Measurements from ENCODE around the gene GCLC.
"Not testable (repeated sequence)": the region's sequence is repeated elsewhere in the genome, so short reads cannot be mapped to it uniquely, and the experiment has no call there.

The GCLC gene

DNA sequence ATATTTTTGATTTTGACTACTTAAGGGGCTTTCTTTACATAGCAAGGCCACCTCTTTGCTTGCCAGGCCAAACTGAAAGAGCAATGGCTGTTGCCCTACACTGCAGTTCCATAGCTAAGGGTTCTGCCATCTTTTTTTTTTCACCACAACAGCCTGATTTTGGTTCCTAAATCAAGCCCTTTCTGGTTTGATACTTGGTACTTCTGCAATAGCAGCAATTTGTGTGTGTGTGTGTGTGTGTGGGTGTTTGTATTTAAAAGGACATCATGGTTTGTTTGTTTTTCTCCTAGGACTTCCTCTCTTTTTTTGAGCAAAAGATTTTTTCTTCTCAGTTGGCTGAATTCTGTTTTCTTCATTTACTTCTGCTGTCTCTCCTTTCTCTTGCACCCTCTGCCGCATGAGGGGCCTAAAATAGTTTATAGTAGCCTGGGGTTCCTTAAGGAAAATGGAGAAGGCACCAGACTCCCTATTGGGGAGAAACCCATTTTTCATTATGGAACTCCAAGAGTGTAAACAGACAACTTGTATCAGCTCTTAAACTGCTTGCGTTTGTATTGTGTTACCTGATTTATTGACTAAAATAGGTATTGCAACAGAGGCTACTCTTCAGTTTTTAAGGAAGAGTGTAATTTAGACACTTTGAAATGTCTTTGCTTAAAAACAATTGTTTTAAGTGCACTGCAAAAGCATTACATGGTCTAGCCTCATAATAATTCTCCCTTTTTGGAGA lies 12.2 kb upstream of the GCLC start:
- no peak for DNase-seq

DNA sequence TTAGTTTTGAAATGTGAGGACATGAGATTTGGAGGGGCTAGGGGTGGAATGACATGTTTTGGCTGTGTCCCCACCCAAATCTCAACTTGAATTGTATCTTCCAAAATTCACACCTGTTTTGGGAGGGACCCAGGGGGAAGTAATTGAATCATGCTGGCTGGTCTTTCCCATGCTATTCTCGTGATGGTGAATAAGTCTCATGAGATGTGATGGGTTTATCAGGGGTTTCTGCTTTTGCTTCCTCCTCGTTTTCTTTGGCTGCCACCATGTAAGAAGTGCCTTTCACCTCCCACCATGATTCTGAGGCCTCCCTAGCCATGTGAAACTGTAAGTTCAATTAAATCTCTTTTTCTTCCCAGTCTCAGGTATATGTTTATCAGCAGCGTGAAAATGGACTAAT lies 8.7 kb upstream of the GCLC start:
- not testable (repeated sequence) for DNase-seq

DNA sequence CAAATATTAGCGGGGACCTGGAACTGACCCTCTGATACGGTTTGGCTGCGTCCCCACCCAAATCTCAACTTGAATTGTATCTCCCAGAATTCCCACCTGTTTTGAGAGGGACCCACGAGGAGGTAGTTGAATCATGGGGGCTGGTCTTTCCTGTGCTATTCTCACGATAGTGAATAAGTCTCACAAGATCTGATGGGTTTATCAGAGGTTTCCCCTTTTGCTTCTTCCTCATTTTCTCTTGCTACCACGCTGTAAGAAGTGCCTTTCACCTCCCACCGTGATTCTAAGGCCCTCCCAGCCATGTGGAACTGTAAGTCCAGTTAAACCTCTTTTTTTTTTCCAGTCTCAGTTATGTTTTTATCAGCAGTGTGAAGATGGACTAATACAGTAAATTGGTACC lies 6.8 kb upstream of the GCLC start:
- DNase-seq = not testable (repeated sequence)

DNA sequence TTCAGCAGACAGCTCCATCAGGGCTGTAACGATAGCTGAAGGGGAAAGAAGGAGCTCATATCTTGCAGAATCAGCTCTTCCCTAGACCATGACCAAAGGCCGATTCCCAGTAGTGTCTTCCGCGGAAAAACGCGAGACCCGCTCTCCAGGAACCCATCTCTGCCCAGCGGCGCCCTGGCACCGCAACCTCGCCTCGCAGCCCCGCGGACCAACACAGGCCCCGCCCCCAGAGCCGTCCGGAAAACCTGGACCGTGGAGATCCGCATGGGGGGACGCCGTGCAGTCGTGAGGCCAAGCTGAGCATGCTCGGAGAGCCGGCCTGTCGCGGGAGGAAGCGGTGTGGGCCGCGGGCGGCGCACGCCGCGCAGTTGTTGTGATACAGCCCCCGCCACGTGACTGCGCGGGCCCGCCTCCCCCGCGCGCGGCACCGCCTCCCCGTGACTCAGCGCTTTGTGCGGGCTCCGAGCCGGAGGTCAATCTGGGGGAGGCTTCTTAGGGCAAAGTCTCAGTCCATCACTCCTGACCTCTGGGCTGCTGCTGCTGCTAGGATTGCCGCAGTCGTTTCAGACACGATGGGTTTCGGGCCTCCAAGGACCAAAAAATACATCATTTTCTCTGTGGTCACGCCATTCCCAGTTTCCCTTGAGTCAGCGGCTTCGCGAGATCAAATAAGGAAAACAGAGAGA lies 3.1 kb upstream of the GCLC start:
- DNase-seq = peak; percentile 79 to 97

DNA sequence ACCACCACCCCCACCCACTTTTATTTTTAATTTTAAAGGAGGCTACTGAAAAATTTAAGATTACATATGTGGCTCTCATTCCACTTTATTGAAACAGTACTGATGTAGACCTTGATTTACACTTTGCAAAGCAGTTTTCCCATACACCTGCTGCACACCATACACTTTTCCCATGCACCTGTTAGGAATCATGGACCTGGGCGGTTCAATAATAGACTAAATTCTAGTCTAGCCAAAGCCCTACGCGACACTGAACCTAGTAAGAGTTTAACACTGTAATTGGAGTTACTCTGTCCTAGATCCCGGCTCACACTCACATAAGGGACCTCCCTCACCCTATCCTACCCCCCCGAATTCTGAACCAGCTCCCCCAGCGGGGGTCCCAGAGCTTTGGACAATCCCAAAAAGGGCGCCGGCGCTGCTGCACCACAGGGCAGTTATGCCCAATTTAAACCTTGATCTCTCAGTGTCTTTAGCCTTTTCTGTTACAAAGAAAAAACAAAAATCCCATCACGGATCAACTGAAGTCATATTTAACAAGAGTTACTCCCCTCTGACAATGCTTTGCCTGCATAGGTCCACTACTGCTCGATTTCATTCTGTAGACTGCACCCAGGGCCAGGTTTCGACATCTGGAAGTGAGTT lies 2.4 kb upstream of the GCLC start:
- DNase-seq = no peak

DNA sequence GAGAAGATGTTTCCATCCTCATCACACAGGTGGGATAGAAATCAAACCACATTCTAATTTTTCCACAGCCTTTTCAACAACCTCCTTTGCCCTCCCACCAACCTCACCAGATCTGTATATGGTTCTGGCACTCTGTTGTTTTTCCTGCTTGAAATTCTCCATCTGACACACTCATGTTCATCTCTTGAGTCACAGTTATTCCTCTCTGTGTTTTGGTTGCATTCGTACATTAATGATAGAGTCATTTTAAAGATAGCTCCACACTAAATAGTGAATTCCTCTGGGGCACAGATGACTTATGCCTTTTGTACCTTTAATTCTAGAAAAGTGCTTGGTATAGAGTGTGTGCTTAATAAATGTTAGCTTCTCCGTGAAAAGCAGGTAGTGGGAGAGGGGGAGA lies 1.4 kb upstream of the GCLC start:
- no peak for DNase-seq

DNA sequence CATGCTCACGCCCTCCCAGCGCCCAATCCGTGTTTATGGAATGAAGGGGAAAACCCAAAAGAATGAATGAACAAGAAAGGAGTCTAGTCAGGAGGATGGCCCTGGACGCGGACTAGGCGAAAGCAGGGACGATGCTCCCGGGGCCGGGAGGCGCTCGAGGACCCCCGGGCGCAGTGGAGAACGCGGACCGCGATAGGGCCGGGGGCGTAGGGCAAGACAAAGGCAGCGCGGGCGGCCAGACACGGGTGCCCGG lies 758 bp downstream of the GCLC start:
- no peak for DNase-seq

DNA sequence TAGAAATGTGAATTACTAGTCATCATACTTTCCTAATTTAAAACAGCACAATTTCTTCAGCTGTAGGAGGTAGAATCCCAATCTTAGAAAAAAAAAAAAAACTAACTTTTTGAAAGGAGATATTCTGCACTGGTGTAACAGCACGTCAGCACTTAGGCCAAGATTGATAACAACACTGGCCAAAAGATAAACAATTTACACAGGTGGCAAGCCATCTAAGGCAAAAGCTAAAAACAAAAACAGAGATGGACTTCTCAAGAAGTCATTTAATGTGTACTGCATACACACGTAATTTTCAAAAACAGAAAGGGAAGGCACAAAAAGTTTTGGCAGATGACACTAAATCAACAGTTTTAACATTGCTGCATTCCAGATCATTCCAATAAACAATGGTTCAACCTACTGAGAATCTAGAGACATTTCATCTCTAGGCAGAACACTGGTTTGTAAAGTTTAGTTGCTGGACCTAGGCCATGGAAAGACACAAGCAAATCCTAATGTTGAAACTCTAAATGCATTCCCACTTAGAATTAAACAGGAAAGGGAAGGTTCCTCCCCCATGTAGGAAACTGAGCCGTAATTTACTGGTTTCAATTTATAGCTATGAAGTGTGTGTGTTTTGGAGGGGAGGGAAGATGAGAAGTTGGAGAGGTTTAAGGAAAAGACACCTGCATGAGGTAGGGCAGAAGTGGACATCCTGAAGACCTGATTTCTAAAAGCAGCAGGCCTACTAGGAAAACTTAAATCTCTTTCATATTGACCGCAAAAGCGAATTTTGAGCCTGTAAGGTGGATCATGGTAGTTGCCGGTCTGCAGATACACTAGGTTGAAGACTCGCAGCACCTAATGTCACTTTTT lies 1.3 kb downstream of the GCLC start:
- DNase-seq = no peak

DNA sequence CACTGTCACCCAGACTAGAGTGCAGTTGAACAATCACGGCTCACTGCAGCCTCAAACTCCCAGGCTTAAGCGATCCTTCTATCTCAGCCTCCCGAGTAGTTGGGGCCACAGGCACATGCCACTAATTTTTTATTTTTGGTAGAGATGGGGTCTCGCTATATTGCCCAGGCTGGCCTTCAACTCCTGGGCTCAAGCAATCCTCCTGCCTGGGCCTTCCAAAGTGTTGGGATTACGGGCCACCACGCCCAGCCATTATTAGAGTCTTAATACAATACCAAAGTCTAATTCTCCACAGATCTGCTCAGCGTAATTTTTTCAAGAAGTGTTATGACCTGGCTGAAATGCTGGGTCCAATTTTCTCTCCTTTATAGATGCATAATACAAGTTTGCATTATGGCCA lies 3.0 kb downstream of the GCLC start:
- no peak for DNase-seq

DNA sequence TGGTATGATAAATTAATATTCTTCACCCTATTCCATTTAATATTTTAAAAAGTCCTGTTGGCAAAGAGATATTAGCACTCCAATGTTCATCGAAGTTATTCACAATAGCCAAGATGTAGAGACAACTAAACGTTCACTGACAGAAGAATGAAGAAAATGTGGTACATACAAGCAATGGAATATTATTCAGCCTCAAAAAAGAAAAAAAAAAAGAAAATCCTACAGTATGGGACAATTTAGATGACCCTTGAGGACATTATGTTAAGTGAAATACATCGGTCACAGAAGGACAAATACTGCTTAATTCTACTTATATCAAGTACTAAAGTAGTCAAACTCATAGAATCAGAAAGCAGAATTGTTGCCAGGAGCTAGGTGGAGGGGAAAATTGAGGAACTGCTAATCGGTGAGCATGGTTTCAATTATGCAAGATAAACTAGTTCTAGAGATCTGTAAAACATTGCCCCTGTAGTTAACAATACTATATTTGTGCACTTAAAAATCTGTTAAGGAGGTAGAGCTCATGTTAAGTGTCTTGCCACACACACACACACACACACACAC lies 4.7 kb downstream of the GCLC start:
- no peak for DNase-seq

DNA sequence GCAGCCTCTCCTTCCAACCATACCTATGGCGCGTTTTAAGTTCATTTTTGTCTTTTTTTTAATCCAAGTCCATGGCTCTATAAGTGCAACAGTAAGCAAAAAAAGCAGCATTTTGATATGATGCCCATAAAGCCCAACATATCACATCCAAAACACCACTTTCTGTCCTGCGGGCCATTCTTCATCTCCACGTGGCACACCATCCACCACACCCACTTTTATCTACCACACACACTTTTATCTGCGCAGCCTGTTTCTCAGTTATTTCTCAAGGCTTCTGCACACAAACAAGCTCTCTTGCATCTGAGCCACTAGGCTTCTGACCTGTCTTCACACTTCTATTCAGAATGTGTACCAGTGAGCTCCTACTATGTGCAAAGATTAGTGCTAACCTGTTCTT lies 5.3 kb downstream of the GCLC start:
- no peak for DNase-seq

DNA sequence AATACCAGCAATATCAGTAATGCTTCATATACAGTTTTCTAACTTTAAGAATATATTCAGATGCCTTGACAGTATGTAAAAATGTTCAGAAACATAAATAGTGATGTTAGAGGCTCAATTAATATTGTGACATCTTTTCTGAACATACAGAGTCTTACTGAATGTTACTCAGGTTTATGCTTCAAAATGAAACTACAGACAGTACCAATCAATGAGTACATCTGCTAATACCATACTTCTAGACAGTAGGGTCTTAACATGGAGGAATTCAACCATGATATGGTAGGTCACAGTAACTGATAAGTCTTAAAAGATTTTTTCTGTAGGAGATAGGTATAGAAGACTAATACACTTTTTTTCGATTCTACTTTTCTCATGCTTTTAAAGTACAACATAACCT lies 8.3 kb downstream of the GCLC start:
- no peak for DNase-seq

DNA sequence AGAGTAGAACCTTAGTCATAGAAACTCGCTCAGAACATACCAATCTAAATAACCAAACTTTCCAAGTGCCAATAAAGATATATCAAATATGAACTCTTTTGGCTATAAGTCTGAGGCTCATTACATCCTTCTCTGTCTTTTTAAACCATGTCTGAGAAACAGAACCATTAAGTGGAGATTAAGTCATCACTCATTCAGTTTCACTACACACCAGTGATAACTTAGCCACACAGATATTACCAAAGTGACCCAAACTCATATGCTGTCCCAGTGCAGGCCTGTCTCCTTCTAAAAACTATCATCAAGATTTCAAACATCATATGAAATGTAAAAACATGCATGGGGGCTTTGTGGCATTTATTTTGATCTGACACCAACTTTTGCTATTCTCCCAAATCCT lies 12.0 kb downstream of the GCLC start:
- DNase-seq = no peak

DNA sequence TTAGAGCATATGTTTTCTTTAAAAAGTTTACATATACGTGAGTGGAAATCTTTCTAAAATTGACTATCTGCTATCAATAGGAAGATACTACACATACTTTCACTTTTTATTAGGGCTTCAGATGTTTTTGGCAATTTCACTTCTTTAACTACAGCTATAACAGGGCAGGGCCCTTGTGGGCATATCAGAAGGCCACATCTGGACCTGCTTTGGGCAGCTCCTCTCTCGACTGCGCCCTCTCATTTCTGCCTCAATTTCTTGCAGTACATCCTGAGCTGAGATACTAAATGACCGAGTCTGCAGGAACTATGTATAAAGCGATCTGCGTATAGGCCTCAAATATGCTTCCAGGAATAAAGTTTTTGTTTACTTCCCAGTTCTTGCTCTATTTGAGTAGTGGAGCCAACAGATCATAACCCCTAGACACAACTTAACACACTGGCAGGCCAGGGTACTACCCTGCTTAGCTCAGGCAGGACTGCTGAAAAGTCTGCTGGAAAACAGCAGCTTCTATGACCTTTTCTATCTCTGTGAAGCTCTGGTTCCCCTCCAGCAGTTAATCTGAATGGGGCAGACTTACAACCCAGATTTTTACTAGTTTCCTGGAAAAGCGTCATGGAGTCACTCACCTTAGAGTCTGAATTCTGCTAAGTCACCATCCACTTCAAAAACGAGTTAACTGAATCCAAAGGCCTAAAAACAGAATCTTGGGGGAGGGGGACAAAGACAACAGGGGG lies 12.7 kb downstream of the GCLC start:
- DNase-seq = no peak

DNA sequence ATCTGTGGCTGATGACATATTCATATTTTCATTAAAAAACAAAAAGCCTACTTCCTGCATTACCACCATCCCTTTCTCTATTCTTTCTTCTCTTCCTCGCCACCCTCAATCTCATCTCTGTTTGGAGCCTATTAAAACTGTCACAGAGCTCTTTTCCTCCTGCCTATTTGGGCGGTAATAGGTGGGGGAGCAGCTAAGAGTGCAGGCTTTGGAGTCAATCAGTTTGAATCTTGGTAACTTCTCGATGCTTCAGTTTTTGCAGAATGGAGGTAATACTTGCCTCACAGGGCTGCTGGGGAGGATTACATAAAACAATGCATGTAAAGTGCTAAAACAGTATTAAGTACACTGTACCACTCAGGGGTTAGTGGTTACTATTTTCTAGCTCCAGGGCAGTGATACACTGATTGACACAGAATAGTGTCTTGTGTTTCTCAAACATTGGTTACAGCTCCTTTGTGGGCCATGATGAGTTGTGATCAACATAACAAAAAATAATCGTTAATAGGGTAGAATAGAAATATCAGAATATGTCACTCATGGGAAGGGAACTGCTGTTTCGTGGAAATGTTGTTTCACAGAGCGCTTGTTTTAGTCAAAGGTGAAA lies 14.0 kb downstream of the GCLC start:
- no peak for DNase-seq

DNA sequence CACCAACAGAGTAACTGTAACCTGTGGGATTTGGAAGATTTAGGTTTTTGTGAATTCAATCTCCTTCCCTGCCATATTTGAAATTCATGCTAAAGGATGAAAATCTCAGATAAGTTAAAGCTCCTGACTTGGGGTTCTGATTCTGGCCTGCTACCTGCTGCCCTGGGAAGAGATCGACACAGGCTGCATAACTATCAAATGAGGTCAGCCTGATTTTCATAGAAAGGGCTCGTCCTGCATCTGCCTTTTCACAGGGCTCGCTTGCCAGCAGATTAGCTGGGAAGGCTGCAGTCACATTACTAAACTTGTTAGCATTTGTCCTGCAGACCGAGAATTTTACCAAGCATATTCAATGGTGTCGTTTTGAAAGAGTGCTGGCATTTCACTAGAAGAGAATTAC lies 14.6 kb downstream of the GCLC start:
- DNase-seq = no peak

DNA sequence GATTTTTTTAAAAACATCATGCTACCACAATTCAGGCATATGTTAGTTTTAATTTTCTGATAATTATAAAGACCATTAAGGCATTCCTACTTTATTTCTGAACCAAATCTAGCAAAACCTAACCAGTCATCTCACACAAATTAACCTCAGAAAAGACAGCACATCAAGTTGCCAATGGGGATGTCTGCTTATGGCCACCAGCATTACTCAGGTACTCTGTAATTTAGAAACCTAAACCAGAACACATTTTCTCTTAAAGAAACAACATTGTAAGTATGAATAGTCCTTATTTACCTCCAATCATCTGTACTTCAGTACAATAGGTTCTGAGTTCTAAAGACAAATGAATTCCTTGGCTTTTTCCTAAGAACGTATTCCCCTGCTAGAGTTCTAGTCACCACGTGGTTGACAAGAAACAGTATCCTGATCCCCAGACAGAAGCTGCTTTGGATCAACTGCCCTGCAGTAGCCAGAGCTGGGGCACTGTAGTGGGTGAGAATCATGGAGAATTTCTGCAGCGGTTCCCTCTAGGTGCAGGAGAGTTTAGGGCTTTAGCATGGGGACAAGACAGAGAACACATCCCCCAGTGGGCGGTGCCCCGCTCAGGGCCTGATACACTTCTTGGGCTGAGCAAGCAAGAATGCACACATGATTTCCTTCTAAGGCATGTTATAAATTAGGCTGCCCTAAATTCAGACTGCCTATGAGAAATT lies 15.4 kb downstream of the GCLC start:
- DNase-seq = no peak

DNA sequence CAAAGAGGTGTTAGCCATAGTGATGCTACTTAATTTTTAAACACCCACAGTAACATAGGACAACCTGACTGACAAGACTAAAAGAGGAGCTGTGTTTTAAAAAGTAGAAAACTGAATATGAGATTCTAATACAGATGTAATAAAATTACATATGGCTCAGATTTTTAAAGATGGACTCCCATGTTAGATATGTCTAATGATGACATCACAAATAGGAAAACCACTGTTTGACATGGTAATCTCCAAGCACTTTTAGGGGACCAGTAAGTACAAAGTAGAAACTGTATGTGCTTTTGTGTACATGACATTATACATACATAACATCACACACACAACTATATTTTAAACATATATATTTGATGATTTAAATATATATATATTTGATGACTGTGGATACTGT lies 16.8 kb downstream of the GCLC start:
- DNase-seq = no peak

DNA sequence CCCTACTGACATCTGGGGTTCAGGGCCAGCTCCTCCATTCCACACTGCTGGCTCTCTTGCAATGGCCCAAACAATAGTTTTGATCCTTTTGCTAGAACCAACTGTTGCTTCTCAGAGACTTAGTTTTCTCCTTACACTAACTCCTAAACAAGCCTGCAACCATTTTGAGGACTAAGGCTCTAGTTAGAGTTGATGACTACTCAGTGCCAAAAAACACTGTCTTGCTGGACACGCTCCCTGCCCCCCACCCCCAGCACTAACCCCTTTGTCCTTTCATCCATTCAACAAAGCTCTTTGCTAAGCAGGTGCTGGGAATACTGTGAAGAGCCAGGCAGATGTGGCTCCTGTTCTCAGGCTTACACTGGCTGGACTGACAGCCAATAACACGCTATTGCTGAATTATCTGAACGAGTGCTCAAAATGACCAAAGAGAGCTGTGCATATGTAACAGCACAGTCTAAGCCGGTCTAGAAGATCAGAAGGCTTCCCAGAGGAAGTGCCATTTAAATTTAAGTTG lies 17.6 kb downstream of the GCLC start:
- no peak for DNase-seq

DNA sequence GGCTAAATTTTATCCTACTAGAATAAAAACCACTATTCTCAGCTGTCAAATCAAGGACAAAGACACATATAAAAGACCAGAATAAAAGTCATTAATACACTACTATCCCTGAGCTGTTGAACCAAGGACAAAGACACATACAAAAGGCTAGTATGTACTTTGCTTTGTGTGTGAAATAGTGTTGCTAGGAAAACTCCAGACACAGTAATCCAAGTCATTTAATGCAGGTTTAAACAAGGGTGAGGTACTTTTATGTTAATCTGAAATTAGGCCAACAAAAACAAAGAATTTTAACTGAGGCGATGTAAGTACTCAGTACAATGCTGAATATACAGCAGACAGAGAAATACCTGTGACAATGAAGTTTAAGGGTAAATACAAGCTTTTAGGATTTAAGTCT lies 18.9 kb downstream of the GCLC start:
- DNase-seq = no peak

DNA sequence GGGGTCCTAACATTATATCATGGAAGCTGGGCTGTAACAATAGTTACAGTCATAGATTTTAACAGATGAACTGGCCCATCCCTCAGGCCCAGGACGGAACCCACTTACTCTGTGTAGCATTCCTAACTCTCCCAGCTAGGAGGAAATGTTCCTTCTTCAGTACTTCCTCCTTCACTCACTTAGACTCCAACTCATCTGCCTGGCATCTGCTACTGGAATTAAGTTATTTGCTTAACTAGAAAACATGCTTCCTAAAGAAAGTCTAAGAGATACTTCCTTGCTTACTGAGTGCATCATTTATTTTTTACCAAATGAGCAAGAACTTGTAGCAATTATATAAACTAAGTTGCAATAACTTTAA lies 20.5 kb downstream of the GCLC start:
- DNase-seq = no peak
